ENCODE measurements around the gene KRT6C. TPM values are rescaled to one million over a fixed set of nuclear protein-coding genes. Genes with fewer than 3 reads are reported as not detected.
"Not testable (repeated sequence)": the region's sequence is repeated elsewhere in the genome, so short reads cannot be mapped to it uniquely, and the experiment has no call there.

KRT6C gene
- total RNA-seq, 2 donors from 2014 or later, result not detected

DNA sequence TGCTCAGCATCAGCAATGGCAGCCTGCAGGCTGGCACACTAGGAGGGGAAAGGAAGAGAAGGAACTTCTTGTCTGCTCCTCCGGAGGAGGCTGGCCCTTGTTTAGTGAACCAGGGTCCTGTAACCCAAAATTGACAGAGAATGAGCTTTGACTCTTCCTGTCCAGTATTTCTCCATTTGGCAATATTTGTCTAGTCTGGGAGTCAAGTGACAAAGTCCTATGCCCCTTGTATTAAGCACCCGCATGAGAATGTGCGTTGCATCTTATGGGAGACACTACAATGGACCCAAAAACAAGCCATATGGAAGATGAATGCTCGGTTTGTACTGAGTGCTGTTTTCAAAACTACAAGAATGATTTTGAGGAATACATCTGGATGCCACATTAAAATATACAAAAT is 3.8 kb downstream of the KRT6C start:
- intact Hi-C loops (cut with DNase I), result loop anchor here in 1 of 2 donors (5.0 kb wide), 1 partner anchor 87 kb away; no protein-coding TSS in a partner anchor
- no peak for DNase-seq (ENCODE audit: low spot score)

DNA sequence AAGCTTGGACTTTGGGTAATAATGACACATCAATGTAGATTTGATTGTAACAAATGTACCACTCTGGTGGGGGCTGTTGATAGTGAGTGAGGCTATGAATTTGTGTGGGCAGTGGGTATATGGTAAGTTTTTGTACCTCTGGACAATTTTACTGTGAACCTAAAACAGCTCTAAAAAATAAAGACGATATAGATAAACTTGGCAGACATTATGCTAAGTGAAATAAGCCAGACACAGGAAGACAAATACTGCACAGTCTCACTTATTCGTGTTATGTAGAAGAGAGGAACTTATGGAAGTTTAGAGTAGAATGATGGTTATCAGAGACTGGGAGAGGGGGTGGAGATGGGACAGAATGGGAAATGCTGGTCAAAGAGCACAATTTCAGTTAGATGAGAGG is 8.7 kb downstream of the KRT6C start:
- DNase-seq (ENCODE audit: low spot score), result no peak
- intact Hi-C loops (cut with DNase I), result loop anchor here in 1 of 2 donors (5.0 kb wide), 1 partner anchor 92 kb away; no protein-coding TSS in a partner anchor

- intact Hi-C loops (cut with DNase I), result no loop called here
- DNase-seq (ENCODE audit: low spot score), result no peak
These were observed 11.9 kb downstream of the KRT6C start for GRCh38 chr12:52461693-52462092.

GRCh38 chr12:52458861-52459260 is 14.7 kb downstream of the KRT6C start:
- DNase-seq (ENCODE audit: low spot score), result no peak
- intact Hi-C loops (cut with DNase I), result no loop called here

DNA sequence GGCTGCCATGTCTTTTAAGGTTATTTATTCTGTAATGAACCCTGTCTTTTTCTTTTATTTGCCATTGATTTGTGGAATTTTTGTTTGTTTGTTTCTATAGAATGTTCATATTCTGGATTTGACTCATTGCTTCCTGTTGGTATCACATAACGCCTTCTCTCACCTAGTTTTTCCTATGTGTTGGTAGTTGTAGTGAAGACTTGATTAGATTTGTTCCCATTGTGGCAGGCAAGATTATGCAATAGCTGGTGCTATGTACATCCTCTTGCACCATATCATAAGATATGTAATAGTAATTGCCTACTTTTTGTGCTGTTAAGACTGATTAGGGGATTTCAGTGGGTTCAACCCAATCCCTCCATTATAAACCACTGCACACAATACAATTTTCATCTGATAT is 17.8 kb downstream of the KRT6C start:
- intact Hi-C loops (cut with DNase I), result no loop called here
- no peak for DNase-seq (ENCODE audit: low spot score)

DNA sequence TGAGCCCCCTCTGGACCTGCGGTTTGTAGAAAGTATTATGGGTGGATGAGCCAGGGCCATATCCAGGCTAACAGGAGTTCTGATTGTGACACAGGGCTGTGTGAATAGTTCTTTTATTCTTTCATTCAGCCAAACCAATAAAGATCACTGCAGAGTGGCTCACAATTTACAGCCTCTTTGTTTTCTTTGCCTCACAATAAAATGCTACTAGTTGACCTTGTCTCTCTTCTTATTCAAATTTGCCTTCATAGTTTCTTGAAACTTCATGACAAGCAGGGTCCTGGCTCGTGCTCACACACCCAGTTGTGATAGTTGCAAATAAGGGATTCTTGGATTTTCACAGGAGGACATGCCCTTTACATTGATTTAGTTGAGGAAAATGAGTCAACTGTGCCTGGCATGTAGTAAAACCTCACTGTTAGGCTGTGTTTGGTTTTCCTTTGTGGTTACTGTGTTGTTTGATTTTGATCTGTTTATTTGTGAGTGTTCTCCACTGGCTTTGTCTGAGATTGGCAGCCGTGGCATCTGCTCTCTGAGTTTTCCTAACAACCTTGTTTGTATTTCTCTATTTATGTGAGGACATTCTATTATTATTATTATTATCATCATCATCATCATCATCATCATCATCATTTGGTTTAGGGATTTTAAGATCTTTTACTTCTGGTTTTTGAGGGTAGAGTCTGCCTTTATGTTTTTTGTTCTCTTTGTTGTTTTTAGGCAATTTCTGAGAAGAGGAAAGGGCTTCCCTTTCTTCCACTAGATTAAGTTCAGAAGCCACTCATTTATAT is 19.0 kb downstream of the KRT6C start:
- intact Hi-C loops (cut with DNase I), result no loop called here

DNA sequence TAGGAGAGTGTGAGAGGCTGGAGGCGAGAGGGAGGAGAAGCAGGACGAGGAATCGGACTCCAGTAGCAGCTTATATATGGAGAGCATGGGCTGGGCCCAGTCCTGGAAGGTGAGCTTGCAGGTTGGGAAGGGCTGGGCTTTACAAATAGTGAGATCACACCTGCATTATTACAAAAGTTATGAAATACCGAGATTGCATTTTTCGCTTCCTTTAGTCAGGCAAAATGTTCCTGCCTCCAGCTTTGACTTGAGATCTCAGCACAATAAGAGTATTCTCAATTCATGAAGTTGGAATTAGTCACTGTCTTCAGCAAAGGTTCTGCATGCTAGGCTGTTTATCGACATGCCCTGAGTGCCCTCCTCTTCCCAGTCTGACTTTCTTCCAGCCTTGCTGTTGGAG is 21.5 kb downstream of the KRT6C start, which contains the start of gene KRT6B:
Gene KRT6B (minus strand): TSS at position 46 of the 400 bp plus-strand sequence. CDS start 68 bp downstream, outside the sequence.
- intact Hi-C loops (cut with DNase I), result no loop called here
- no peak for DNase-seq (ENCODE audit: low spot score)

More for the DNA sequence above, 19.0 kb downstream of the KRT6C start:
- no peak for DNase-seq (ENCODE audit: low spot score)

DNA sequence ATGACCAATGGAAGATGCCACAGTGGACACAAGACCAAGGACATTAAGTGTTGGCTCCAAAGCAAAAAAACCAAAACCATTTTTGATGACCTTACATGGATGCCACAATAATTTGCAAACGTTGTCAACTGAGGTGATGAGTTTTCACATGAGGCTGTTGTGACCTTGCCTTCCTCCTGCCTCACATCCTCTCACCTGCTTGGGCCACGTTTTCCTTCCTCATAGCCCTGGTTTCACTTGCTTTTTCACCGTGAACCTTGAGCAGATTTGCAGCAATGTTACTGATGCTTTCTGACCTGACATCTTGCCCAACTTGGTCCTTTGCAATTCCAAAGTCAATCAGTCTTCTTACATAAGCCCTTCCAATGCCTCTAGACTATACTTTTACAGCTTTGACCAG is 25.4 kb downstream of the KRT6C start:
- intact Hi-C loops (cut with DNase I), result no loop called here
- DNase-seq (ENCODE audit: low spot score), result no peak

DNA sequence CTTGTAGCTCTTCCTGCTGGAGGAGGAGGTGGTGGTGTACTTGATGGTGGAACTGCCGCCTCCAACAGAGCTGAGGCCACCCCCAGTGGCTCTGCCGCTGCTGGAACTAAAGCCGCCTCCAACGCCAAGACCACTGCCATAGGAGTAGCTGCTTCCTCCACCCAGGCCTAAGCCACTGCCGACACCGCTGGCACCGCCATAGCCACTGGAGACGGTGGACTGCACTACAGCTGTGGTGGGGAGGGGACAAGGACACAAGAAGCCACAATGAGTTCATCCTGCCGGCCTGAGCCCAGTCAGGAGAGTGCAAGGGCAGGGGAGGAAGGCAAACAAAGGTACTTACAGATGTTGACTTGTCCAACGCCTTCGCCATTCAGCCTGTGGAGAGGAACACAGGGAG is 26.4 kb downstream of the KRT6C start:
- DNase-seq (ENCODE audit: low spot score); intact Hi-C loops (cut with DNase I): not testable (repeated sequence)

- DNase-seq (ENCODE audit: low spot score), result no peak
- intact Hi-C loops (cut with DNase I), result no loop called here
These were observed 27.1 kb downstream of the KRT6C start for GRCh38 chr12:52446367-52447045.

DNA sequence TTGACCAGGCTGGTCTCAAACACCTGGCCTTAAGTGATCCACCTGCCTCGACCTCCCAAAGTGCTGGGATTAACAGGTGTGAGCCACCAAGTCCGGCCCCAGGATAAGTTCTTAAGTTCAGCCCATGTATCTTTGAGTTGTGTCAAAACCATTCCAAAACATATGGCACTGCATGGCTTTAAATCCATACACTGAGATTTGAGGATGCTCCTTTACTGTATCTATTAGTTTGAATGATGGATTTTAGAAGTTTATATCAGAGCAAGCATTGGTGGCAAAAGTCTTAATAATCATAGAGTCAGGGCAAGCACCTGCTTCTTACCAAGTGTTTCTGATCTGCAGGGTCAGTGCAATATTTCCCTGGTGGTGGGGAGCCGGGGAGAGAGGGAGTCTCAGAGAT is 27.7 kb downstream of the KRT6C start:
- DNase-seq (ENCODE audit: low spot score), result no peak
- intact Hi-C loops (cut with DNase I), result no loop called here

GRCh38 chr12:52444647-52445595 is 28.7 kb downstream of the KRT6C start:
- no peak for DNase-seq (ENCODE audit: low spot score)
- intact Hi-C loops (cut with DNase I), result no loop called here

DNA sequence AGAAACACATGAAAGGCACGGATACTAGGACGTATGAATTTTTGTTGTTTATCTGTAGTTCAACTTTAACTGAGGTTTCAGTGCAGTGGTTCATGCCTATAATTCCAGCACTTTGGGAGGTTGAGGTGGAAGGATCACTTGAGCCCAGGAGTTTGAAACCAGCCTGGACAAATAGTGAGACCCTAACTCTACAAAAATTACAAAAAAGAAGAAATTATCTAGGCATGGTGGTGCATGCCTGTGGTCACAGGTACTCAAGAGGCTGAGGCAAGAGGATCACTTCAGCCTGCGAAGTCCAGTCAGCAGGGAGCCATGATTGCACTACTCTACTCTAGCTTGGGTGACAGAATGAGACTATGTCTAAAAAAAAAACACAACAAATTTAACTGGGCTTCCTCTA is 29.6 kb downstream of the KRT6C start:
- intact Hi-C loops (cut with DNase I), result no loop called here
- DNase-seq (ENCODE audit: low spot score), result no peak

DNA sequence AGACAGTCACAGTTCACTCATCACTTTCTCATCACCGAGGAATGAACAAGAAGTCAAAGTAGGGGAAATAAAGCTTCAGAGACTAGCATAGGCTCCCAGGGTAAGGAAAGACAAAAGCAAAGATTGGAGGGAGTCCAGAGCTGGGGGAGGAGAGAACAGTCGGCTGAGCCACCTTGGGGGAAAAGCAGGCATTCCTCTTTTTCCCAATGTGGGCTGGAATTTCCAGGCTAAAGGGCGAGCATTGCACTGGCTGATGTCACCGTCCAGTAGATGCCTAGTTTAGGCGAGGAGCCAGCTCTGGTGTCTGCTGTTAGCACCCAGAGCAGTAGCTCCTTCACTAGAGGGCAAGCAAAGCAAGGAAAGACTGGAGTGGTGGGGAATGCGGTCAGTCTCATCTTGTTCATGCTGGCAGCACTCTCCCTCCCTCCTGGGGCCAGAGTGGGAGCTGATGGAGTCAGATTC is 31.0 kb downstream of the KRT6C start:
- DNase-seq (ENCODE audit: low spot score), result no peak
- intact Hi-C loops (cut with DNase I), result no loop called here

- intact Hi-C loops (cut with DNase I), result no loop called here
- no peak for DNase-seq (ENCODE audit: low spot score)
These were observed 32.2 kb downstream of the KRT6C start for GRCh38 chr12:52441320-52441911.

DNA sequence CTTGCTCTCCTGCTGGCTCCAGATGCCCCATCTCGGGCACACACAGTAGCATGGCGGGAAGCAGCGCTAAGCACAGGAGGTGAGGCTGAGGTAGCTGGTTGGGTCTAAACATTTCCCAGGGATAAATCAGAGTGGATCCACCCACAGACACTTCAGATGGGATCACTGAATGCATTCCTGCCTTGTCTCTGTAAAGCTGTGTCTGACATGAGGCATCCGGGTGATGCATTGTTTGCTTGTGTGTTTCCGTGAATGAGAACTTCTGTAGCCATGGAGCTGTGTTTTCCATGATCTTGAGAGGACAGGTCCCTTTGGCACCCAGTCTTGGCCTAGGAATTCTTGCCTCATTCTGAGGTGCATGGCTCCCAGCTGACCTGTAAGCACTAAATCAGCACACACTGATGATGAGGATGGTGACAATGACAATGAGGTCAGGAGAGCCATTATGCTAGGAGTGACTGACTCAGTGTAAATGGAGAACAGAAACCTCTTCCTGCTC is 32.7 kb downstream of the KRT6C start:
- intact Hi-C loops (cut with DNase I), result no loop called here
- no peak for DNase-seq (ENCODE audit: low spot score)

DNA sequence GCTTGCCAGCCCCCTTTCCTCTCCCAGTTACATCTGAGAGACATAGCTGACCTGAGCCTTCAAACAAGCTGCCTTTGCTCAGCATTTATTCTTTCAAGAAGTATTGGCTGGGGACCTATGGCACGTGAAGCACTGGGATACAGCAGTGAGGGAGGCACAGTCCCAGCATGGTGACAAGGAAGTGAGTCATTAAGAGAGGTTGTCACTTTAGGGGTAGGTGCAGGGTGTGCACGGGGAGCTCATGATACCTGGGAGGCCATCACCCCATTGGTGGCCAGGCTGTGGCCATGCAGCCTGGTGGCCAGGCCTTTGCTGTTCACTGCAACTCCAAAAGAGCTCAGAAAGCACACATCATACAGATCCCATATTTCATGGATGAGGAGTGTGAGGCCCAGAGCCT is 33.8 kb downstream of the KRT6C start:
- intact Hi-C loops (cut with DNase I), result no loop called here
- no peak for DNase-seq (ENCODE audit: low spot score)

DNA sequence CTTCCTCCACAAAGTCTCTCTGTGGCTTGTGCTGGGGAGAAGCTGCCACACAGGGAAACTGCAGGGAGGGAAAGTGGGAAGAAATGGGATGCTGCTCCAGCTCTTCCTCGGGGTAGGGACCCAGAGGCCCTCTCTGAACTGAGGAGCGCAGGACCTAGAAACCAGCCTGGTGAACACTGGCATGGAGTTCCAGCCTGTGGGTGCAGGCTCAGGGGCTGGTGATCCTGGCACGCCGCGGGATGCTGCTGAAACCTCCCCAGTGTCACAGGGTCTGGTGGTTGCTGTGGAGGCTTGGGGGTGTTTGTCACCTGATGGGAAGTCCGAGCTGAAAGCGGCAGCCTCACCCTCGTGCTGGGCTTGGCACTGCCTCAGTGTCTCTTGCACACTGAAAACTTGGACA is 34.2 kb downstream of the KRT6C start:
- intact Hi-C loops (cut with DNase I), result no loop called here
- DNase-seq (ENCODE audit: low spot score), result no peak
